ENCODE measurements around the gene KLF13.

KLF13 gene

GRCh38 chr15:31332681-31333071 is 6.0 kb downstream of the KLF13 start:
- DNase-seq (ENCODE audit: low spot score): no peak

DNA sequence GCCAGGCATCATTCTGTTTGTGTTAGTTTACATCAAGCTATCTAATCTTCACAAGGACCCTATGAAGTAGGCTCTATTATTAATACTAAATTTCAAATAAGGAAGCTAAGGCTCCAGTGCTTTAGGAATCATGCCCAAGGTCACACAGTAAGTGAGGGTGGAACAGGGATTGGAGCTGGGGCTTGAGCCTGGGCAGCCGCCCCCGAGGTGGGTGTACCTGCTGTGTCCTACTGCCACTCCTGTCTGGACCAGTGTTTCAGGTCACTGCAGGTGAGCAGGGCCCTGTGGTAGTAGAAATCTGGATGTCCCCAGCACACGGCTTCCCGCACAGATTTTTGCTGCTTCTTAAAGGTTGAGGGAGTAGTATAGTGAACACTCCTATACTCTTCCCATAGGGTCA is 6.5 kb downstream of the KLF13 start:
- DNase-seq (ENCODE audit: low spot score): no peak

- no peak for DNase-seq (ENCODE audit: low spot score)
Observed at GRCh38 chr15:31333820-31334219, 7.2 kb downstream of the KLF13 start.

DNA sequence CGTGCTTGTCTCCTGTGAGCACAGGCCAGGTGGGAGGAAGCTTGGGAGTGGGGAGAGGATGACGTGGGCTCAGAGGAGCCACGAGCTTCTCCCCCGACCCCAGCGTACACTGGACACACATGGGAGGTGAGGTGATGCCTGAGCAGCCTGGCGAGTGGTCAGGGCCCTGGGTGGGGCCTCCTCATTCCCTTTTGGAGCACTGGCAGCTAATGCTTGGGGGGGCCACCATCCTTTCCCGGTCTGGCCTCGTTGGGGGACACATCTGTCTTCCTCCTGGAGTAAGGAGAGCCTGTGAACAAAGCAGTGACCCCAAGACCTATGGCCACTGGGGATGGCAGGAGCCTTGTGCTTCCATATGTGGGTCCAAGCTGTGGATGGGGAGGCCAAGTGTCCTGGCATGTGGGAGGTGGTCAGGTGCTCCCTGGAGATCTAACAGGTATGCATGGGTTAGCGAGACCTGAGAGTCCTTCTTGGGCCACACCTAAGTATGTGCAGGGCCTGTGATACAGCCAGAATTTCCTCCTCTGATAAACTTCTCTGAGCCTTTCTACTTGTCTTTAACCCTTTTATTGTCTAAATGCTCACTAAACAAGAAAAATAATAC is 9.5 kb downstream of the KLF13 start:
- no peak for DNase-seq (ENCODE audit: low spot score)

- no peak for DNase-seq (ENCODE audit: low spot score)
Observed at GRCh38 chr15:31336593-31337295, 10.1 kb downstream of the KLF13 start.

DNA sequence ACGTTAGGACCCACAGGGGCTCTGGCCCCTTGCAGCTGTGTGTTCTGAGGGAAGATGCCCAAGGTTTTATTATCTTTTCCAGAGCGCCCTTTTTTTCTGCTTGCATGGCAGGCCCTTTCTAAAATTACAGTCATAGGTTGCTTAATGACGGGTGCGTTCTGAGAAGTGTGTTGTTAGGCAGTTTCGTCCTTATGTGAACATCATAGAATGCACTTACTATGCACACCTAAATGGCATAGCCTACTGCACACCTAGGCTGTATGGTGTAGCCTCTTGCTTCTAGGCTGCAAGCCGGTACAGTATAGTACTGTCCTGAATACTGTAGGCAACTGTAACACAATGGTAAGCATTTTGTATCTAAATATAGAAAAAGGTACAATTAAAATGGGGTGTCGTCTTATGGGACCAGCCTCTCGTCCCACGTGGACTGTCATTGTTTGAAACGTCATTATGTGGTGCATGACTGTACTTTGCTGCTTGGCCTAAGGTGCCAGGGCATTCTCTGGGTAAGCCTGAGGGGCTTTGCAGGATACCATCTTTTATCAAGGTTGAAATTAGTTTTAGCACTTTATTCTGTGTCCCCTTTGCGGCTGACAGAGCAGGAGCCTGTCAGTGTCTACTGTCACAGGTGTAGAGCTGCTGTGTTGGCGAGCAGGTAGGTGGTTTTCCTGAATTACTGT is 10.9 kb downstream of the KLF13 start:
- no peak for DNase-seq (ENCODE audit: low spot score)

GRCh38 chr15:31338318-31338878 is 11.8 kb downstream of the KLF13 start:
- no peak for DNase-seq (ENCODE audit: low spot score)

GRCh38 chr15:31338879-31339557 is 12.4 kb downstream of the KLF13 start:
- DNase-seq (ENCODE audit: low spot score): peak; percentile 84

DNA sequence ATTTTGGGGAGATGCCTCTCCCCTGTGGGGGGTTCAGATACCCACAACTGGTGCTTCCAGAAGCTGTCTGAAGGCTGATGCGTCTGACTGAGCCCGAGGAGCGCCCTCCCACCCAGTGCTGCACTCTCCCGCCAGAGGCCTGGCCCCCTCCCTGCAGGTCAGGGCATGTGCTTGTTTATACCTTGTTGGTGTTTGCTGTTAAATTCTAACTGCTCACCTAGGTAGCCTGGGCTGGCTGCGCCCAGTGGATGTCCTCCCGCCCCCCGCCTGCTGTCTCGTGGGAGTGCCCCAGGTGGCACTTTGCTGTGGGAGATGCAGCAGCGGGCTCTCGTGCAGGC is 12.9 kb downstream of the KLF13 start:
- no peak for DNase-seq (ENCODE audit: low spot score)

DNA sequence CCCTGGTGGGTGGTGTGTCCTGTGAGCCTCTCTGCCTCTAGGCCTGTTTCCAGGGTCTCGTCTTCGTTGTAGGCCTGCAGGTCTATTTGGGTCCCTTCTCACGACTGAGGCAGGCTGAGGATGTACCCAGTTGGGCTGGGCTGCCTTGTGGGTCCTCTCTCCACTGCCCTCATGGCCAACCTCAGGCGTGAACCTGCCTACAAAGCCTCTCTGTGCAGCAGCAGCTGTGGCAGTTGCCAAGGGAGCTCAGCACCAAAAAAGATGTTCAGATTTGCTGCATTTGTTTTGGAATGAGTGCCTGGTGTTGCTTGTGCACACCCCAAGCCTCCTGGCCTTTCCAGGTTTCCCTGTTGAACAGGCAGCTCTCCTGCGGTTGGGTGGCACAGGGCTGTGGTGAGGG is 13.4 kb downstream of the KLF13 start:
- DNase-seq (ENCODE audit: low spot score): no peak

- DNase-seq (ENCODE audit: low spot score): no peak
Observed at GRCh38 chr15:31340592-31340991, 14.0 kb downstream of the KLF13 start.

DNA sequence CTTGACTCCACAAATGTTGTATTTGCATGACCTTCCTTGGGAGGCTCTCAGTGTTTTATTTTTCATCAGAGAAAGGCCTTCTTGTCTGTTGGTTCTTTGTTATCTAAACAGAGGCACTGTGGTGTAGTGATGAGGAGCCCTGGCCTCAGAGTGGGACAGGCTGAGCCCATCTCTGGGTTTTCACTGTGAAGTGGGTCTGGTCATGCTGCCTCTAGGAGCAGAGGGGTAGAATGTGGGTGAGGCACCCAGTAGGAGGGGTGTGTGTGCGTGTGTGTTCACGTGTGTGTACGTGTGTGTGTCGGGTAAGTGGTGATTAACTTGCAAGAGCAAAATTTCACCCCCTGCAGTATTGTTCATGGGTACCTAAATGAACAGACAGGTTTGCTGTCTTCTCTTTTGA is 14.4 kb downstream of the KLF13 start:
- DNase-seq (ENCODE audit: low spot score): no peak

DNA sequence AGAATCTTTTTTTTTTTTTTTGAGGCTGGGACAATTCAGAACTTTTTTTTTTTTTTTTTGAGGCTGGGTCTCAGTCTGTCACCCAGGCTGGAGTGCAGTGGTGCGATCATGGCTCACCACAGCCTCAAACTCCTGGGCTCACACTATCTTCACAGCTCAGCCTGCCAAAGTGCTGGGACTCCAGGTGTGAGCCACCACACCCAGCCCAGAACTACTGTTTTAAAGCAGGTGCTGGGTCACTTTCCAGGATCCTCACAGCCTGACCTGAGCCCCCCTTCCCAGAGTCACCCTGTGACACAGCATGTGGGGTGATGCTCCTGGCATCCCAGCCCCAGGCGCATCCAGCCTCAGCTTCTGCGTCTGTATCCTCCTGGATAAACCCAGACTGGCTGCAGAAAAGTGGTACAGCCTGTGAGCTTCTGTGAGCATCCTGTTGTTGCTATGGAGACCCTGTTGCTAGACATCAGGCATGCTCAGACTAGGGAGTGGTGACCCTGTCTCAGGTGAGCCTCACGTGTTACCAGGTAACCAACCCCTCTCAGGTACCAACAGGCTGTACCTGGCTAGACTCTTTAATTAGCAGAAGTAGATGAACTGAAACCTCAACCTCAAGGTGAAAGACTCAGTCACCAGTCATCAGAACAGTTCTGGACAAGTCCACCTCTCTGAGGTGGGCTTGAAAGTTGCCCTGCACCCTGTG is 15.0 kb downstream of the KLF13 start:
- no peak for DNase-seq (ENCODE audit: low spot score)

DNA sequence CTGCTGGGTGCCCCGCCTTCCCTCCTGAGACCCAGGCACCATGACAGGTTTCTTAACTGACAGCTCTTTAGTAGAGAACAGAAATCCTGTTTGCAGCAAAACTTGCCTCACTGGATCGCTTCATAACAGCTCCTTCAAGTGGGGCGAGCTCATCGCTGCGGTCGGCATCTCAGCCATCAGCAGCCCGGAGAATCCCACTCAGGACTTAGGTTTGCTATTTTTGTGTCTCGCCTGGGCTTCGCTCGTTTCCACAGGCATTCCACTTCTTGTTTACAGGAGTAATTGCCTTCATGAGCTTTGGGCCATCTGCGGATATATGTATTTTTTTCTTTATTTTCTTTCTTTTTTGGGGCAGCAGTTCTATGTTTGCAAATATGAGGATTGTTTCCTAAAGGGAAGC is 15.7 kb downstream of the KLF13 start:
- no peak for DNase-seq (ENCODE audit: low spot score)

DNA sequence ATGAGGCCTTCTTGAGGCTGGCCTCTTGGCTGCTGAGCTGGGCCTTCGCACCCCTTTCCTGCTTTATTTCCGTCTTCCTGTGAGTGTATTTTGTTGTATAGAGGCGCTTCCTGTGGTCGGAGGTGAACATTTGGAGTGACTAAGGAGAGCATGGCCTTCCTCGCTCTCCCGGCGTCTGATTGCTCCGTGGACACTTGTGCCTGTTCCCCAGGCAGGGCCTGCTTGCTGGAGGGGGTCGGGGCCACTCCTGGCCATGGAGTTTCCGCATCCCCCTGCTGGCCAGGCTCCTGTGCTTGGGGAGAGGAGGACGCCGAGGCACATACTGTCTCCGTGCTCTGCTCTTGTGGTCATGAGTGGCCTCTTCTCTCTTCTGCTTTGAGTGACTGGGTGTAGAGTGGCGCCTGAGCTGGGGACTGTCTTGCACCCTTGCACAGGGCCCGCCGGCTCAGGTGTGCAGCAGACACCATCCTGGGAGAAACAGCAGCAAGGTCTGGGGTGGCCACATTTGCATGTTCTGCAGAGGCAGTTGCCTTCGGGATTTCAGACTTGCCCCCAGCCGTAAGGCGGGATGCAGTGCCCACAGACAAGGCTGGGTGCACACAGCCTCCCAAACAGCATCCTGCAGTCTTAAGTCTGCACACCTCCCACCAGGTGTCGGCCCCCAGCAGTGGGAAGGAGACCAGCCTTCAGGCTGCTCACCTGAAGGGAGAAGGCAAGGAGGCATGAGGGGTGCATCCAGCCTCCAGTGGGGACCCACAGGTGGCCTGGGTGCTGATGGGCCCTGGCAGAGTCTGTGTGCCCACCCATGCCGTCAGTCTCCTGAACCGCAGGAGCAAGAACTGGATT is 16.4 kb downstream of the KLF13 start:
- no peak for DNase-seq (ENCODE audit: low spot score)

DNA sequence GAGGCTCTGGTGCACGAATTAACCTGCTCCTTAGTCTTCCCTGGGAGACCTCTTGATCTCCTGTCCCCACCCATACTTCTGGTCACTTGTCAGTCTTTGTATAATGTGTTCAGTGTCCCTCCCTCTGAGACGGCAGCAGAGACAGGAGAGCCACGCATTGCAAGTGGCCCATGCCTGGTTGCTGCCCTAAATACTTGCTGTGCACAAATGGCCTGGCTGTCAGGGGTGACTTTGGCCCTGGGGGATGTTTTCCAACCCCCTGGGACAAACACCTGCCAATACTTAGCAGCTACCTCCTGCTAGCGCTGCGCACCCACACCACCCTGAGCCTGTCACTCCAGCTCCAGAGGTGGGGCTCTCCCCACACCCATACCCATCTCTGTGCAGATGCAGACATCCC is 17.2 kb downstream of the KLF13 start:
- DNase-seq (ENCODE audit: low spot score): no peak

- DNase-seq (ENCODE audit: low spot score): no peak
Observed at GRCh38 chr15:31344266-31344665, 17.6 kb downstream of the KLF13 start.

DNA sequence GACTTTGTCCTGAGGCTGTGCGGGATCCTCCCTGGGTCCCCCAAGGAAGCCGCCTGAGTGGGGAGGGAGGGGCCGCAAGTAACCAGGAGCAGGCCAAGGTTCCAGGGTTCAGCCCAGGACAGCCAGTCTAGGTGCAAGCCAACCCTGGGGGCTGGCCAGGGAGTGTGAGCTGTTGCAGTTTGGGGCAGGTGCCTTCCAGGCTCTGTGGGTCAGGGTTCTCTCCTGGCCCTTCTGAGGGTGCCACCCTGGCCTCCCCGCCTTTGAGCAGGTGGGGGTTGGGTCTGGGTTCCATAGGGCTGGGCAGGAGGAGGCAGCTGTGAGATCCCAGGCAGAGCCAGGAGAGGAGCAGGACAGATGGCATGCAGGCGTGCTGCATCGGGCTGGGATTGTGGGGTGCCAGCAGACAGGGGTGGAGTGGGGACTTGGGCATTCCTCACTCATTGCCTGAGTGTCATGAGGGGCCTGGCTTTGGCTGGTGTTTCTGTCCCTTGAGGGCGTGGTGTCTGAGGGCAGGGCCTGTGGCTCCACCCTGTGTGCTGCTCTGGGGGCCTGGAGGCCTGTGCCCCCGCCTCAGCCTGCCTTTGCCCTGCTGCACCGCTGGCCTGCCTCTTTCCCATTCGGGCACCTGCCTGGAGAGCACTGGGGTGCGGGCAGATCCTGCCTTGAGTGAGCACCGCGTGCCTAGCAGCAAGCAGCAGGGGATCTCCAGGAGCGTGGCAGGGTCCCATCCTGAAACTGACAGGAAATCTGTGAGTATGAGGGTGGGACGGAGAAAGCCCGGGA is 18.4 kb downstream of the KLF13 start:
- peak; percentile 37 for DNase-seq (ENCODE audit: low spot score)

DNA sequence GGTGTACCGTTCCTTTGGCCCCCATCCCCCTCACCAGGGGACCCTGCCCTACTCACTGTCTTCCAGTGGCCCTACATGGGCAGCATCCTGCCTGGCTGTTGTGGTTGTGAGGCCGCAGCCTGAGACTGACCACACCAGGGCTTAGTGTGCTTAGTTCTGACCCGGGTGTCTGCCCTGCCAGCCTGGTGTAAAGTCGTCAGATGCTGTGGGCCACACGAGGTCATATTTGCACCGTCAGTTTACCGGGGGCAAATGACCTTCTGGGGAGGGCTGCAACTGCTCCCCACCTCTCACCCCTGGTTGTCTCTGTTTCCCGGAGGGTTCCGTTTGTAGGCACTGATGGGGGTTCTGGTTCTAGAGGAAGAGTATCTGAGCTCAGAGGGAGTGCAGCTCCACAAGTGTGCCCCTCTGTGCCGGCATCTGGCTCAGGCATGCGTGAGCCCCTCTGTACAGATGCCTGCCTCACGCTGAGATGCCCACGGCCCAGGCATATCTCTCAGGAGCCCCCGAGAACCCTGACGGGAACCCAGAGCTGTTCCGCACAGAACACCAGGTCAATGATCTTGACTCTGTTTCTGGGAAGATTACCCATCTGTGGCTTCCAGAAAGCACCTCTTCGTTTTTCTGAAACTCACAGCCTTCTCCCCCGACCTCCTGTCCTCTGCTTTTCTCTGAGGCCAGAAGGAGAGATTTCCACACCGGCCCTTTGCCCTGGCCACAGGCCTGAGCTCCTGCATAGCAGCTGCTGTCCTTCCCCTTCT is 19.2 kb downstream of the KLF13 start:
- no peak for DNase-seq (ENCODE audit: low spot score)
